Glutamatergic neuron (in vitro differentiated cells): Measurements from ENCODE around the gene SLC10A7. TPM values are rescaled to one million over a fixed set of nuclear protein-coding genes. Genes with fewer than 3 reads are reported as not detected.
"Not testable (repeated sequence)": the region's sequence is repeated elsewhere in the genome, so short reads cannot be mapped to it uniquely, and the experiment has no call there.

Experiments used
- DNase-seq: peaks from one replicate; pipeline ENCODE4 v3.0.0; 2022
- H3K27ac Mint-ChIP-seq: one replicate; pipeline ENCODE4 v1.8.0; 2020; ENCODE audit warnings: mild to moderate bottlenecking, mixed read lengths, inconsistent platforms; ENCODE audit not compliant: unreplicated experiment
- H3K27me3 Mint-ChIP-seq: one replicate; pipeline ENCODE4 v1.8.0; 2020; ENCODE audit warnings: mild to moderate bottlenecking, moderate library complexity, mixed read lengths, inconsistent platforms; ENCODE audit not compliant: unreplicated experiment
- H3K36me3 Mint-ChIP-seq: one replicate; pipeline ENCODE4 v1.8.0; 2020; ENCODE audit warnings: mild to moderate bottlenecking, mixed read lengths, inconsistent platforms; ENCODE audit not compliant: unreplicated experiment
- H3K4me1 Mint-ChIP-seq: one replicate; pipeline ENCODE4 v1.8.0; 2020; ENCODE audit warnings: mild to moderate bottlenecking, low read depth, mixed read lengths, inconsistent platforms; ENCODE audit not compliant: unreplicated experiment
- H3K4me3 Mint-ChIP-seq: one replicate; pipeline ENCODE4 v1.8.0; 2020; ENCODE audit warnings: mild to moderate bottlenecking, mixed read lengths, inconsistent platforms; ENCODE audit not compliant: unreplicated experiment
- H3K9me3 Mint-ChIP-seq: one replicate; pipeline ENCODE4 v1.8.0; 2020; ENCODE audit warnings: mild to moderate bottlenecking, moderate library complexity, mixed read lengths, inconsistent platforms; ENCODE audit not compliant: unreplicated experiment
- total RNA-seq: library from RNA; stranded (reverse); fragmentation: NEBNext Ultra II Directional; extraction: Animal tissue kit (Norgen Biotek cat#: 25700); gene quantifications from one replicate; pipeline ENCODE4 v1.2.1, GENCODE V29; 2021; ENCODE audit not compliant: unreplicated experiment
- TF ChIP-seq, protein P1 (sequence below): fragments of 200-600 bp; sonication (generic); IDR thresholded peaks from one replicate; pipeline ENCODE4 v1.5.0; 2021; ENCODE audit not compliant: partially characterized antibody, unreplicated experiment

The SLC10A7 gene
- total RNA-seq, 1 donor from 2014 or later, result 13.5 TPM

DNA sequence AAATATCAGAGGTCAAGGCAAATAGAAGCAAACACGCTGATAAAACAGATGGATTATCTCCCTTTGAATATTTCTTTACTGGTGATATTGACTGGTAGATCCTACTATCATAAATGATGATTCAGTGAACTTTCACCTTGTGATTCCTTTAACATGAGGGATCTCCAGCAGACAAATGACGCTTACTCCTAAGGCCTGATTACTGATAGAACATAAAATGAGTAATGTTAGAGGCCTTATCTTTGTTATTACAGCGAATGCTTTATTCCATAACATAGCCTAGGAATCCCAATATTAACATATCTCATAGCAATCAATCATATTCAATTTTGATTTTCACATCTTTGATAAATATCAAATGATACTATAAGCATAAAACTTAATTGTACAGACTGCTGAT is 152.3 kb downstream of the SLC10A7 start:
- Mint-ChIP-seq H3K4me3 (no peak overlapping the region), H3K27me3 (no peaks in the 10 kb centered on the region), H3K4me1 (peaks cover 27% of the 10 kb centered on the region)

DNA sequence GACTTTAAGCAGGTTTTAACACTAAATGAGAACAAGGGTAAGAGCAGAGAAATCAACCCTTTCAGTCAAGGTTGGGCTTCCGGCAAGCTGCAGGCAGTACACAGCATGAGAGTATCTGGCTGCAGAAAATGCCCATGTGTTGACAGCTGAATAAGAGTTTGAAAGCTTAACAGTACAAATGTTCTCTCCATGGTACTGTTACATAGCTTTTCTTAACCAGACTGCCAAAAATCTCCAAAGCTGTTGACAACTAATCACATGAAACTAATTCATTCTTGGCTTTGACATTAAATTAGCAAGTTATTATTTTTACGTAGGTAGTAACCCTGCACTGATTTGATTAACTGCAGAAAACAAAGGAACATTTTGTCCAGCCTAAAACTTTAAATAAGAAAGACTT is 153.5 kb downstream of the SLC10A7 start:
- TF ChIP-seq, protein P1, sequence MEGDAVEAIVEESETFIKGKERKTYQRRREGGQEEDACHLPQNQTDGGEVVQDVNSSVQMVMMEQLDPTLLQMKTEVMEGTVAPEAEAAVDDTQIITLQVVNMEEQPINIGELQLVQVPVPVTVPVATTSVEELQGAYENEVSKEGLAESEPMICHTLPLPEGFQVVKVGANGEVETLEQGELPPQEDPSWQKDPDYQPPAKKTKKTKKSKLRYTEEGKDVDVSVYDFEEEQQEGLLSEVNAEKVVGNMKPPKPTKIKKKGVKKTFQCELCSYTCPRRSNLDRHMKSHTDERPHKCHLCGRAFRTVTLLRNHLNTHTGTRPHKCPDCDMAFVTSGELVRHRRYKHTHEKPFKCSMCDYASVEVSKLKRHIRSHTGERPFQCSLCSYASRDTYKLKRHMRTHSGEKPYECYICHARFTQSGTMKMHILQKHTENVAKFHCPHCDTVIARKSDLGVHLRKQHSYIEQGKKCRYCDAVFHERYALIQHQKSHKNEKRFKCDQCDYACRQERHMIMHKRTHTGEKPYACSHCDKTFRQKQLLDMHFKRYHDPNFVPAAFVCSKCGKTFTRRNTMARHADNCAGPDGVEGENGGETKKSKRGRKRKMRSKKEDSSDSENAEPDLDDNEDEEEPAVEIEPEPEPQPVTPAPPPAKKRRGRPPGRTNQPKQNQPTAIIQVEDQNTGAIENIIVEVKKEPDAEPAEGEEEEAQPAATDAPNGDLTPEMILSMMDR, result no peak
- Mint-ChIP-seq H3K9me3 (peaks cover 2% of the 10 kb centered on the region), H3K27me3 (no peaks in the 10 kb centered on the region), H3K27ac (peak overlapping the region; percentile 28), H3K36me3 (peaks cover 5% of the 10 kb centered on the region), H3K4me3 (no peak overlapping the region), H3K4me1 (peaks cover 27% of the 10 kb centered on the region)
- no peak for DNase-seq

More for the DNA sequence above, 152.3 kb downstream of the SLC10A7 start:
- TF ChIP-seq, protein P1, result no peak
- no peak for DNase-seq
- Mint-ChIP-seq H3K9me3 (peaks cover 2% of the 10 kb centered on the region), H3K36me3 (no peaks in the 10 kb centered on the region), H3K27ac (peak overlapping the region; percentile 30)

DNA sequence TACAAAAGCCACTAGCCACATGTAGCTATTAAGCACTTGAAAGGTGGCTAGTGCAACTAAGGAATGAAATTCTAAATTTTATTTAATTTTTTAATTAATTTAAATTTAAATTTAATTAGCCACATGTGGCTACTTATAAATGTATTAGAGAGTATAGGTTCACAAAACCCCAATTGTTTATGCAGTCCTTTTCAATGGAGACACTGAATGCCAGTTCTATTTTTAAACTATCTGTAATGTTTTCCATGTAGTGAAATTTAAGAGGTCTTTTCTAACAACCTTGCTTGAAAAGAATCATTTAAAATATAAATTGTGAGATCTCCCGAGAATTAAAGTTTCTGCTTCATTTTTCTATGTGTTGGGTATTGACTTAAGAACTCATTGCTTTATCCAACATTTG is 154.4 kb downstream of the SLC10A7 start:
- no peaks in the 10 kb centered on the region for H3K27me3 Mint-ChIP-seq
- DNase-seq, result no peak
- peaks cover 6% of the 10 kb centered on the region for H3K36me3 Mint-ChIP-seq
- no peak overlapping the region for H3K4me3 Mint-ChIP-seq
- peaks cover 27% of the 10 kb centered on the region for H3K4me1 Mint-ChIP-seq
- TF ChIP-seq, protein P1, result no peak
- H3K27ac Mint-ChIP-seq, result peak overlapping the region; percentile 28
- peaks cover 2% of the 10 kb centered on the region for H3K9me3 Mint-ChIP-seq

DNA sequence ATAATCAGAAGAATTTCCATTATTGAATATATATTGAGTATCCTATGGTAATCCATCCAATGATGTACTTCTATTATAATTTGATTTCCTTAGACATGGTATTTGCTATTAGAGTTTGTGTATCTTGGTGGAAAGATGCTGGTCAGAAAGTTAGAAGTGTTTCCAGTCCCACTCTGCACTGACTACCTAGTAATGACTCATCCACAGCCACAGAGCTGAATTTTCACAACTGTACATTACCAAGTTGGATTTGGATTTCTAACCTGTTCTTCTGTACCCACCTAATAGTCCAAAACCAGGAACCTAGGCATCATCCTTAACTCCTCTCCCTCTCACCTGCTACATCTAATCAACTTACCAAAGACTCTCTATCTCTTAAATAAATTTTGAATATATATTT is 162.0 kb downstream of the SLC10A7 start:
- TF ChIP-seq, protein P1, result no peak
- H3K9me3 Mint-ChIP-seq, result no peaks in the 10 kb centered on the region
- no peak overlapping the region for H3K27ac Mint-ChIP-seq
- H3K4me1 Mint-ChIP-seq, result no peaks in the 10 kb centered on the region
- no peak for DNase-seq
- H3K27me3 Mint-ChIP-seq, result no peaks in the 10 kb centered on the region
- H3K36me3 Mint-ChIP-seq, result peaks cover 13% of the 10 kb centered on the region
- no peak overlapping the region for H3K4me3 Mint-ChIP-seq

DNA sequence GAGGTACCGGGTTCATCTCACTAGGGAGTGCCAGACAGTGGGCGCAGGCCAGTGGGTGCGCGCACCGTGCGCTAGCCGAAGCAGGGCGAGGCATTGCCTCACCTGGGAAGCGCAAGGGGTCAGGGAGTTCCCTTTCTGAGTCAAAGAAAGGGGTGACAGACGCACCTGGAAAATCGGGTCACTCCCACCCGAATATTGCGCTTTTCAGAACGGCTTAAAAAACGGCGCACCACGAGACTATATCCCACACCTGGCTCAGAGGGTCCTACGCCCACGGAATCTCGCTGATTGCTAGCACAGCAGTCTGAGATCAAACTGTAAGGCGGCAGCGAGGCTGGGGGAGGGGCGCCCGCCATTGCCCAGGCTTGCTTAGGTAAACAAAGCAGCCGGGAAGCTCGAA is 171.6 kb downstream of the SLC10A7 start:
- Mint-ChIP-seq H3K4me1 (peaks cover 11% of the 10 kb centered on the region), H3K4me3 (peak overlapping the region; percentile 57), H3K27ac (peak overlapping the region; percentile 38)
- not testable (repeated sequence) for H3K9me3 Mint-ChIP-seq, H3K27me3 Mint-ChIP-seq, DNase-seq, H3K36me3 Mint-ChIP-seq
